ENCODE results near the gene RNF213. TPM values are rescaled to one million over a fixed set of nuclear protein-coding genes. Genes with fewer than 3 reads are reported as not detected.
"Not testable (repeated sequence)": the region's sequence is repeated elsewhere in the genome, so short reads cannot be mapped to it uniquely, and the experiment has no call there.

The RNF213 gene
- total RNA-seq, 2 experiments from 2014 or later: 152 TPM

- ChIA-PET POLR2A (interaction anchor here (0.9 kb wide), 1 partner anchor 43 kb away, joined by 3 read pairs; no protein-coding TSS in a partner anchor), CTCF (interaction anchor here (1.8 to 2.9 kb wide), 2 partner anchors 9 to 161 kb away, joined by 5 to 11 read pairs; partner anchors contain the start of gene GAA)
Measured at GRCh38 chr17:80262775-80263244, 2.2 kb downstream of the RNF213 start.

GRCh38 chr17:80263253-80264204 is 2.9 kb downstream of the RNF213 start:
- POLR2A ChIA-PET: interaction anchor here (0.7 to 0.9 kb wide), 4 partner anchors 8 to 45 kb away, joined by 3 read pairs; no protein-coding TSS in a partner anchor

GRCh38 chr17:80264205-80265075 is 3.8 kb downstream of the RNF213 start:
- ChIA-PET POLR2A (interaction anchor here (0.6 to 1.8 kb wide), 10 partner anchors 8 to 121 kb away, joined by 3 to 8 read pairs (median 4); no protein-coding TSS in a partner anchor), CTCF (interaction anchor here (0.8 to 2.9 kb wide), 6 partner anchors 10 to 163 kb away, joined by 3 to 11 read pairs (median 4); partner anchors contain the start of gene GAA)

More at GRCh38 chr17:80263253-80264204, 2.9 kb downstream of the RNF213 start:
- CTCF ChIA-PET: interaction anchor here (0.8 to 2.9 kb wide), 5 partner anchors 10 to 162 kb away, joined by 3 to 11 read pairs (median 4); partner anchors contain the start of gene GAA

GRCh38 chr17:80265205-80266068 is 4.8 kb downstream of the RNF213 start:
- CTCF ChIA-PET: interaction anchor here (0.6 to 1.1 kb wide), 3 partner anchors 11 to 119 kb away, joined by 3 to 4 read pairs (median 3); no protein-coding TSS in a partner anchor
- POLR2A ChIA-PET: interaction anchor here (0.6 to 1.8 kb wide), 9 partner anchors 9 to 122 kb away, joined by 3 to 9 read pairs (median 5); no protein-coding TSS in a partner anchor

- POLR2A ChIA-PET: interaction anchor here (0.6 kb wide), 1 partner anchor 56 kb away, joined by 3 read pairs; no protein-coding TSS in a partner anchor
Measured at GRCh38 chr17:80267391-80267790, 6.7 kb downstream of the RNF213 start.

GRCh38 chr17:80268427-80268826 is 7.8 kb downstream of the RNF213 start:
- ChIA-PET POLR2A (interaction anchor here (0.7 kb wide), 2 partner anchors 16 to 125 kb away, joined by 8 to 11 read pairs; no protein-coding TSS in a partner anchor), CTCF (interaction anchor here (0.7 kb wide), 1 partner anchor 820 kb away, joined by 3 read pairs; no protein-coding TSS in a partner anchor)

More at GRCh38 chr17:80267391-80267790, 6.7 kb downstream of the RNF213 start:
- CTCF ChIA-PET: no interaction called here

- CTCF ChIA-PET: no interaction called here
Measured at GRCh38 chr17:80269405-80269807, 8.8 kb downstream of the RNF213 start.

GRCh38 chr17:80270104-80270503 is 9.5 kb downstream of the RNF213 start:
- ChIA-PET CTCF (no interaction called here), POLR2A (interaction anchor here (0.6 to 1.2 kb wide), 2 partner anchors 17 to 24 kb away, joined by 3 read pairs; no protein-coding TSS in a partner anchor)

More at GRCh38 chr17:80269405-80269807, 8.8 kb downstream of the RNF213 start:
- POLR2A ChIA-PET: interaction anchor here (1.2 kb wide), 1 partner anchor 18 kb away, joined by 3 read pairs; no protein-coding TSS in a partner anchor

- CTCF ChIA-PET: no interaction called here
Measured at GRCh38 chr17:80270836-80271235, 10.2 kb downstream of the RNF213 start.

GRCh38 chr17:80272366-80272765 is 11.7 kb downstream of the RNF213 start:
- POLR2A ChIA-PET: no interaction called here

More at GRCh38 chr17:80270836-80271235, 10.2 kb downstream of the RNF213 start:
- POLR2A ChIA-PET: interaction anchor here (0.9 kb wide), 1 partner anchor 12 kb away, joined by 3 read pairs; no protein-coding TSS in a partner anchor

GRCh38 chr17:80274331-80274730 is 13.7 kb downstream of the RNF213 start:
- ChIA-PET POLR2A (interaction anchor here (1.7 kb wide), 1 partner anchor 15 kb away, joined by 6 read pairs; no protein-coding TSS in a partner anchor), CTCF (no interaction called here)

More at GRCh38 chr17:80272366-80272765, 11.7 kb downstream of the RNF213 start:
- CTCF ChIA-PET: no interaction called here

GRCh38 chr17:80274871-80275449 is 14.3 kb downstream of the RNF213 start:
- POLR2A ChIA-PET: interaction anchor here (1.7 kb wide), 1 partner anchor 16 kb away, joined by 6 read pairs; no protein-coding TSS in a partner anchor
- CTCF ChIA-PET: no interaction called here

GRCh38 chr17:80275857-80276256 is 15.2 kb downstream of the RNF213 start:
- POLR2A ChIA-PET: interaction anchor here (0.7 kb wide), 1 partner anchor 65 kb away, joined by 4 read pairs; no protein-coding TSS in a partner anchor
- CTCF ChIA-PET: not testable (repeated sequence)

- ChIA-PET POLR2A (no interaction called here), CTCF (no interaction called here)
Measured at GRCh38 chr17:80277751-80278671, 17.4 kb downstream of the RNF213 start.

- POLR2A ChIA-PET: interaction anchor here (0.7 kb wide), 1 partner anchor 60 kb away, joined by 3 read pairs; the partner anchor contains the start of genes SGSH and SLC26A11
Measured at GRCh38 chr17:80279895-80280294, 19.2 kb downstream of the RNF213 start.

GRCh38 chr17:80281516-80281915 is 20.9 kb downstream of the RNF213 start:
- ChIA-PET CTCF (no interaction called here), POLR2A (no interaction called here)

More at GRCh38 chr17:80279895-80280294, 19.2 kb downstream of the RNF213 start:
- CTCF ChIA-PET: interaction anchor here (0.8 kb wide), 1 partner anchor 84 kb away, joined by 4 read pairs; no protein-coding TSS in a partner anchor

Measured in activated CD8-positive, alpha-beta memory T cell treated with anti-CD3 and anti-CD28 coated beads for 36 hours (primary cell).